Non-pigmented ciliary epithelial cell (primary cell): Measurements from ENCODE around the gene TTC13.

Source experiments
- DNase-seq: peaks from one replicate; pipeline ENCODE4 v3.0.0-alpha.2; 2010; ENCODE audit warnings: low read depth

The TTC13 gene

GRCh38 chr1:230868736-230869385 is 109.8 kb downstream of the TTC13 start:
- DNase-seq, result no peak

- no peak for DNase-seq
Observed at GRCh38 chr1:230867903-230868735, 110.5 kb downstream of the TTC13 start, which contains the start of gene C1orf198. TSS of gene C1orf198 (minus strand) at chr1:230868521. CDS start at chr1:230868512, 9 bp downstream.

- DNase-seq, result no peak
Observed at GRCh38 chr1:230867101-230867902, 111.4 kb downstream of the TTC13 start.

- DNase-seq, result no peak
Observed at GRCh38 chr1:230866171-230867070, 112.2 kb downstream of the TTC13 start.

- DNase-seq, result no peak
Observed at GRCh38 chr1:230865062-230865817, 113.4 kb downstream of the TTC13 start.

- DNase-seq, result no peak
Observed at GRCh38 chr1:230864441-230864840, 114.2 kb downstream of the TTC13 start.

GRCh38 chr1:230863449-230863848 is 115.2 kb downstream of the TTC13 start:
- no peak for DNase-seq

GRCh38 chr1:230861970-230862595 is 116.6 kb downstream of the TTC13 start:
- peak; percentile 81 for DNase-seq

- DNase-seq, result no peak
Observed at GRCh38 chr1:230861489-230861888, 117.2 kb downstream of the TTC13 start.

GRCh38 chr1:230860617-230861384 is 117.9 kb downstream of the TTC13 start:
- no peak for DNase-seq

GRCh38 chr1:230858918-230859729 is 119.5 kb downstream of the TTC13 start:
- no peak for DNase-seq

- no peak for DNase-seq
Observed at GRCh38 chr1:230858236-230858820, 120.3 kb downstream of the TTC13 start.

- DNase-seq, result no peak
Observed at GRCh38 chr1:230857822-230858221, 120.8 kb downstream of the TTC13 start.

GRCh38 chr1:230857077-230857476 is 121.6 kb downstream of the TTC13 start:
- no peak for DNase-seq
